SK-N-SH (cell line): ENCODE measurements around the gene ZBTB7A. TPM values are rescaled to one million over a fixed set of nuclear protein-coding genes. Genes with fewer than 3 reads are reported as not detected.

Experiments used
- CTCF ChIA-PET: fragments of 300-600, 350-600 bp; formaldehyde crosslinking; extraction: SDS; loops from one replicate; lab custom pipeline; 2021; lab: Yijun Ruan, JAX
- POLR2A ChIA-PET: fragments of 350-600 bp; sonication (Branson Sonifier 250); formaldehyde crosslinking; extraction: SDS; loops from one replicate; lab custom pipeline; 2020; ENCODE audit warnings: antibody characterized with exemption, inconsistent platforms; lab: Yijun Ruan, JAX
- DNase-seq: peaks from one replicate; pipeline ENCODE4 v3.0.0; 2012
- H2AFZ ChIP-seq: fragments of 200-600 bp; sonication (generic); 2 replicates; pipeline ENCODE4 v1.8.1; 2016; ENCODE audit warnings: antibody characterized with exemption, mild to moderate bottlenecking, low read depth
- H3F3A ChIP-seq: fragments of 200-600 bp; sonication (generic); replicated peaks from 2 replicates; pipeline ENCODE3; 2016; ENCODE audit warnings: antibody characterized with exemption, mild to moderate bottlenecking; ENCODE audit not compliant: insufficient read depth
- H3K27ac ChIP-seq, 2 experiments: fragments of 200-500 bp in 1 of 2; fragments of 200-600 bp in 1 of 2; sonication (Bioruptor generic) in 1 of 2; sonication (generic), shearing (Covaris generic) in 1 of 2; 2 replicates each; pipeline versions ENCODE4 v1.5.1 to v1.6.1; 2014 to 2016; ENCODE audit warnings: low read depth in 2 of 2, inconsistent platforms in 1 of 2, low read length in 1 of 2, mild to moderate bottlenecking in 1 of 2, mixed read lengths in 1 of 2
- H3K27me3 ChIP-seq: fragments of 200-600 bp; sonication (generic), shearing (Covaris generic); 2 replicates; pipeline ENCODE4 v1.6.1; 2016; ENCODE audit warnings: mixed run types; ENCODE audit not compliant: insufficient read depth
- H3K36me3 ChIP-seq, 2 experiments: fragments of 200-500 bp in 1 of 2; fragments of 200-600 bp in 1 of 2; sonication (Bioruptor generic) in 1 of 2; sonication (generic) in 1 of 2; replicated peaks in 1 of 2; 2 replicates each; pipeline versions ENCODE3 to v1.5.1; 2014 to 2016; ENCODE audit warnings: low read length in 1 of 2, mild to moderate bottlenecking in 1 of 2; ENCODE audit not compliant: insufficient read depth in 2 of 2, control insufficient read depth in 1 of 2
- H3K4me1 ChIP-seq, 2 experiments: fragments of 200-500 bp in 1 of 2; fragments of 200-600 bp in 1 of 2; sonication (Bioruptor generic) in 1 of 2; sonication (generic), shearing (Covaris generic) in 1 of 2; 2 replicates each; pipeline versions ENCODE4 v1.5.1 to v1.6.1; 2014 to 2016; ENCODE audit warnings: low read depth in 1 of 2, low read length in 1 of 2, mixed run types in 1 of 2; ENCODE audit not compliant: insufficient read depth in 2 of 2, control insufficient read depth in 1 of 2
- H3K4me2 ChIP-seq: fragments of 200-600 bp; sonication (generic), shearing (Covaris generic); 2 replicates; pipeline ENCODE4 v1.6.1; 2017; ENCODE audit warnings: mixed run types
- H3K4me3 ChIP-seq, 2 experiments: fragments of 200-500 bp in 1 of 2; fragments of 200-600 bp in 1 of 2; sonication (Bioruptor generic) in 1 of 2; sonication (generic), shearing (Covaris generic) in 1 of 2; 2 replicates each; pipeline versions ENCODE4 v1.5.1 to v1.8.1; 2014 to 2016; ENCODE audit warnings: low read depth in 2 of 2, inconsistent platforms in 1 of 2, low read length in 1 of 2, mild to moderate bottlenecking in 1 of 2, mixed read lengths in 1 of 2, moderate library complexity in 1 of 2
- H3K79me2 ChIP-seq: fragments of 200-600 bp; sonication (generic); 2 replicates; pipeline ENCODE4 v1.8.1; 2017; ENCODE audit warnings: mild to moderate bottlenecking; ENCODE audit not compliant: insufficient read depth
- H3K9ac ChIP-seq: fragments of 200-600 bp; sonication (generic); 2 replicates; pipeline ENCODE4 v1.6.1; 2017; ENCODE audit warnings: mixed run types
- H3K9me2 ChIP-seq: fragments of 200-600 bp; sonication (generic); 2 replicates; pipeline ENCODE4 v1.6.1; 2017; ENCODE audit warnings: mixed run types
- H3K9me3 ChIP-seq: fragments of 200-600 bp; sonication (generic); 2 replicates; pipeline ENCODE4 v1.6.1; 2017; ENCODE audit warnings: mixed run types, mild to moderate bottlenecking, moderate library complexity
- H4K20me1 ChIP-seq: fragments of 200-600 bp; sonication (generic); 2 replicates; pipeline ENCODE4 v1.6.1; 2017; ENCODE audit warnings: mild to moderate bottlenecking, mixed run types; ENCODE audit not compliant: insufficient read depth
- ELF1 ChIP-seq: IDR thresholded peaks from 2 replicates; pipeline ENCODE4 v1.4.0; 2012
- FOSL2 ChIP-seq: IDR thresholded peaks from 2 replicates; pipeline ENCODE4 v1.4.0; 2012; ENCODE audit warnings: low read depth, mild to moderate bottlenecking, moderate library complexity, borderline replicate concordance
- FOXJ3 ChIP-seq: sonication (generic); formaldehyde crosslinking; IDR thresholded peaks from 2 replicates; pipeline ENCODE4 v1.5.1; 2020; ENCODE audit warnings: mild to moderate bottlenecking, missing genetic modification reagents
- JUND ChIP-seq: IDR thresholded peaks from 2 replicates; pipeline ENCODE4 v1.4.0; 2012
- MEF2A ChIP-seq: IDR thresholded peaks from 2 replicates; pipeline ENCODE4 v1.4.0; 2012; ENCODE audit warnings: low read depth, borderline replicate concordance
- NFIC ChIP-seq: IDR thresholded peaks from 2 replicates; pipeline ENCODE4 v1.4.0; 2012; ENCODE audit warnings: borderline replicate concordance
- NRF1 ChIP-seq: IDR thresholded peaks from 2 replicates; pipeline ENCODE4 v1.6.1; 2012; ENCODE audit warnings: low read depth, mild to moderate bottlenecking, low read length
- POLR2AphosphoS5 ChIP-seq: IDR thresholded peaks from 2 replicates; pipeline ENCODE4 v1.6.1; 2012; ENCODE audit warnings: low read depth, low read length
- RCOR1 ChIP-seq: fragments of 150-350 bp; IDR thresholded peaks from 2 replicates; pipeline ENCODE4 v1.6.1; 2017; ENCODE audit warnings: antibody characterized with exemption, low read length
- SIN3A ChIP-seq: IDR thresholded peaks from 2 replicates; pipeline ENCODE4 v1.6.1; 2012; ENCODE audit warnings: low read depth, mild to moderate bottlenecking, low read length, moderate library complexity, borderline replicate concordance
- SMC3 ChIP-seq: IDR thresholded peaks from 2 replicates; pipeline ENCODE4 v1.6.1; 2012; ENCODE audit warnings: low read depth, low read length, improper control_type of control experiment
- TAF1 ChIP-seq: IDR thresholded peaks from 2 replicates; pipeline ENCODE4 v1.6.1; 2012; ENCODE audit warnings: low read depth, mild to moderate bottlenecking, low read length, moderate library complexity, borderline replicate concordance
- TCF12 ChIP-seq: IDR thresholded peaks from 2 replicates; pipeline ENCODE4 v1.4.0; 2012
- TEAD4 ChIP-seq: IDR thresholded peaks from 2 replicates; pipeline ENCODE4 v1.4.0; 2012; ENCODE audit warnings: mild to moderate bottlenecking, borderline replicate concordance; ENCODE audit not compliant: insufficient read depth
- YY1 ChIP-seq: IDR thresholded peaks from 2 replicates; pipeline ENCODE4 v1.4.0; 2012; ENCODE audit warnings: low read depth, mild to moderate bottlenecking
- WGBS: methylation state at CpG from one replicate; pipeline ENCODE4 v1.1.6; 2017; ENCODE audit warnings: low lambda C conversion rate; 5-methylcytosine and 5-hydroxymethylcytosine counted together
- polyA plus RNA-seq, 3 experiments: library from polyadenylated mRNA; depleted of rRNA; stranded (reverse); fragments of >200 nt; gene quantifications; 2 replicates each; pipeline ENCODE4 v1.2.3, GENCODE V29; 2012
- TF ChIP-seq, protein P1 (sequence below): IDR thresholded peaks from 2 replicates; pipeline ENCODE4 v1.4.0; 2012; ENCODE audit warnings: low read depth, borderline replicate concordance
- TF ChIP-seq, protein P2 (sequence below): fragments of 150-350 bp; IDR thresholded peaks from 2 replicates; pipeline ENCODE4 v1.6.1; 2017; ENCODE audit warnings: antibody characterized with exemption, low read length, low read depth, borderline replicate concordance
- TF ChIP-seq, protein P3 (sequence below): fragments of 150-350 bp; IDR thresholded peaks from 2 replicates; pipeline ENCODE4 v1.6.1; 2016; ENCODE audit warnings: mild to moderate bottlenecking, low read depth, low read length
- TF ChIP-seq, protein P4 (sequence below): fragments of 200-600 bp; sonication (generic); IDR thresholded peaks from 2 replicates; pipeline ENCODE4 v1.6.1; 2017; ENCODE audit warnings: antibody characterized with exemption, mild to moderate bottlenecking, moderate library complexity
- TF ChIP-seq, protein P5 (sequence below): IDR thresholded peaks from 2 replicates; pipeline ENCODE4 v1.4.0; 2012; ENCODE audit warnings: low read depth
- TF ChIP-seq, protein P6 (sequence below): IDR thresholded peaks from 2 replicates; pipeline ENCODE4 v1.4.0; 2012; ENCODE audit warnings: low read depth, borderline replicate concordance

Gene ZBTB7A
- polyA plus RNA-seq, 1 of the 3 experiments (the other 2 are of a cell fraction): 7.4 TPM

DNA sequence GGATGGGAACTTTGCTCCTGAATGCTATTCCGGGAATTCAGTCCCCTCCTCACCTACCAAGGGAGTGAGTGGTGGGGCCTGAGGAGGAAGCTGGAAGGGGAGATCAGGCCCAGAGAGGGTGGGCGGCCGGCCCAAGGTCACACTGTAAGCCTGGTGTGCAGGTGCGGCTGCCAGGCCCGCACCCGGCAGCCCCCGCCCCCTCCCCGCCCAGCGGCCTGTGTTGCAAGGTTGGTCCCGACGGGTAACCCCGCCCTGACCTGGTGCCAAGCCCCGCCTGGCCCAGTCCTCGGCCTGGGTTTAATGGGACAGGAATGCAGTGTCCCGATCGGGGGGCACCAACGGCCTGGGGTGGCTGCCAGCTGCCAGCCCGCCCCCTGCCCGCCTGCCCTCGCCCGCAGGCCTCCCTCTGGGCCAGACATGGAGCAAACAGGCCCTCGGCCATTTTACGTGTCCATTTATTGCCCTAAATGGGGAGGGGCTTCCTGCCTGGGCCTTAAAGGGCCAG is 5.5 kb downstream of the ZBTB7A start:
- Histone ChIP-seq H3K4me3 (no peak overlapping the region), H4K20me1 (peaks cover 87% of the 10 kb centered on the region), H3K9me3 (no peaks in the 10 kb centered on the region), H3K9me2 (no peaks in the 10 kb centered on the region), H3K4me1 (peaks cover 6 to 10% of the 10 kb centered on the region in 2 experiments; a peak in 2 of 4 replicates), H3K27ac (no peak overlapping the region), H3K27me3 (no peaks in the 10 kb centered on the region), H3K9ac (no peak overlapping the region), H3K4me2 (no peak overlapping the region), H2AFZ (no peak overlapping the region), H3K36me3 (peaks cover 3 to 13% of the 10 kb centered on the region in 2 experiments), H3K79me2 (peaks cover 90% of the 10 kb centered on the region), H3F3A (peaks cover 15% of the 10 kb centered on the region)
- TF ChIP-seq ELF1 (no peak), SMC3 (no peak), SIN3A (no peak), YY1 (no peak), NRF1 (no peak), NFIC (no peak)
- TF ChIP-seq, protein P1, sequence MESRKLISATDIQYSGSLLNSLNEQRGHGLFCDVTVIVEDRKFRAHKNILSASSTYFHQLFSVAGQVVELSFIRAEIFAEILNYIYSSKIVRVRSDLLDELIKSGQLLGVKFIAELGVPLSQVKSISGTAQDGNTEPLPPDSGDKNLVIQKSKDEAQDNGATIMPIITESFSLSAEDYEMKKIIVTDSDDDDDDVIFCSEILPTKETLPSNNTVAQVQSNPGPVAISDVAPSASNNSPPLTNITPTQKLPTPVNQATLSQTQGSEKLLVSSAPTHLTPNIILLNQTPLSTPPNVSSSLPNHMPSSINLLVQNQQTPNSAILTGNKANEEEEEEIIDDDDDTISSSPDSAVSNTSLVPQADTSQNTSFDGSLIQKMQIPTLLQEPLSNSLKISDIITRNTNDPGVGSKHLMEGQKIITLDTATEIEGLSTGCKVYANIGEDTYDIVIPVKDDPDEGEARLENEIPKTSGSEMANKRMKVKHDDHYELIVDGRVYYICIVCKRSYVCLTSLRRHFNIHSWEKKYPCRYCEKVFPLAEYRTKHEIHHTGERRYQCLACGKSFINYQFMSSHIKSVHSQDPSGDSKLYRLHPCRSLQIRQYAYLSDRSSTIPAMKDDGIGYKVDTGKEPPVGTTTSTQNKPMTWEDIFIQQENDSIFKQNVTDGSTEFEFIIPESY: no peak
- TF ChIP-seq, protein P2, sequence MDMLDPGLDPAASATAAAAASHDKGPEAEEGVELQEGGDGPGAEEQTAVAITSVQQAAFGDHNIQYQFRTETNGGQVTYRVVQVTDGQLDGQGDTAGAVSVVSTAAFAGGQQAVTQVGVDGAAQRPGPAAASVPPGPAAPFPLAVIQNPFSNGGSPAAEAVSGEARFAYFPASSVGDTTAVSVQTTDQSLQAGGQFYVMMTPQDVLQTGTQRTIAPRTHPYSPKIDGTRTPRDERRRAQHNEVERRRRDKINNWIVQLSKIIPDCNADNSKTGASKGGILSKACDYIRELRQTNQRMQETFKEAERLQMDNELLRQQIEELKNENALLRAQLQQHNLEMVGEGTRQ: no peak
- 68% methylated on average over 8 of the region's 23 CpGs for WGBS
- ChIA-PET CTCF (no interaction called here), POLR2A (no interaction called here)
- no peak for DNase-seq

DNA sequence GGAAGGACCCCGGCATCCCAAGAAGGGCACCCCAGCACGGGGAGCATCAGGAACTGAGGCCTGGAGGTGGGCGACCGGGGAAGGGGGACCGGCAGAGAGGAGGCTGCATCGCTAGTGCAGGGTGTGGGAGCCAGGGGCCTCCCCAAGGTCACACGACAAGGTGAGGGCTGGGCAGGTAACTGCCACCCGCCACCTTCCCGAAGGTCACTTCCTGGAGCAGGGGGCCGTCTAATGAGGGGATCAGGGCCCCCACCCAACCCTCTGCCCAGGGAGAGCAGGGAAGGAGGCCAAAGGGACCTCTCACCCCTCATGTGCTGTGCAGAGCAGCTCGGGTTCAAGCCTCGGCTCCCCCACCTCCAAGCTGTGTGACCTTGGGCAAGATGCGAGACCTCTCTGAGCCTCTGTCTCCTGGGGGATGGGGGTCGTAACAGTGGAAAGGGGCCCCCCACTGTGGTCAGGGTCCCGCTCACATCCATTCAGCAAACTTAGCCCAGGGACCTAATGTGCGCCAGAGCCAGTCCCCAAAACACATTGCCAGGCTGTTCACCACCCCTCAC is 6.0 kb downstream of the ZBTB7A start:
- H2AFZ ChIP-seq: no peak overlapping the region
- WGBS: 100% methylated on average over 3 of the region's 16 CpGs
- peaks cover 17% of the 10 kb centered on the region for H3F3A ChIP-seq
- ChIA-PET CTCF (no interaction called here), POLR2A (no interaction called here)
- H3K27me3 ChIP-seq: no peaks in the 10 kb centered on the region
- no peaks in the 10 kb centered on the region for H3K9me3 ChIP-seq
- H4K20me1 ChIP-seq: peaks cover 93% of the 10 kb centered on the region
- H3K27ac ChIP-seq: no peak overlapping the region
- DNase-seq: no peak
- H3K36me3 ChIP-seq: peaks cover 3 to 13% of the 10 kb centered on the region in 2 experiments
- no peak overlapping the region for H3K9ac ChIP-seq
- no peak overlapping the region for H3K4me2 ChIP-seq
- H3K4me3 ChIP-seq: no peak overlapping the region
- peaks cover 6 to 10% of the 10 kb centered on the region in 2 experiments; a peak in 2 of 4 replicates for H3K4me1 ChIP-seq
- peaks cover 94% of the 10 kb centered on the region for H3K79me2 ChIP-seq
- H3K9me2 ChIP-seq: no peaks in the 10 kb centered on the region
- TF ChIP-seq TEAD4 (no peak), ELF1 (no peak), JUND (no peak), FOSL2 (no peak), POLR2AphosphoS5 (no peak), RCOR1 (no peak), MEF2A (no peak), FOXJ3 (CRISPR knock-in tag) (no peak), TCF12 (no peak), TAF1 (no peak)
- TF ChIP-seq, protein P3, sequence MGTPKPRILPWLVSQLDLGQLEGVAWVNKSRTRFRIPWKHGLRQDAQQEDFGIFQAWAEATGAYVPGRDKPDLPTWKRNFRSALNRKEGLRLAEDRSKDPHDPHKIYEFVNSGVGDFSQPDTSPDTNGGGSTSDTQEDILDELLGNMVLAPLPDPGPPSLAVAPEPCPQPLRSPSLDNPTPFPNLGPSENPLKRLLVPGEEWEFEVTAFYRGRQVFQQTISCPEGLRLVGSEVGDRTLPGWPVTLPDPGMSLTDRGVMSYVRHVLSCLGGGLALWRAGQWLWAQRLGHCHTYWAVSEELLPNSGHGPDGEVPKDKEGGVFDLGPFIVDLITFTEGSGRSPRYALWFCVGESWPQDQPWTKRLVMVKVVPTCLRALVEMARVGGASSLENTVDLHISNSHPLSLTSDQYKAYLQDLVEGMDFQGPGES: no peak
- TF ChIP-seq, protein P4, sequence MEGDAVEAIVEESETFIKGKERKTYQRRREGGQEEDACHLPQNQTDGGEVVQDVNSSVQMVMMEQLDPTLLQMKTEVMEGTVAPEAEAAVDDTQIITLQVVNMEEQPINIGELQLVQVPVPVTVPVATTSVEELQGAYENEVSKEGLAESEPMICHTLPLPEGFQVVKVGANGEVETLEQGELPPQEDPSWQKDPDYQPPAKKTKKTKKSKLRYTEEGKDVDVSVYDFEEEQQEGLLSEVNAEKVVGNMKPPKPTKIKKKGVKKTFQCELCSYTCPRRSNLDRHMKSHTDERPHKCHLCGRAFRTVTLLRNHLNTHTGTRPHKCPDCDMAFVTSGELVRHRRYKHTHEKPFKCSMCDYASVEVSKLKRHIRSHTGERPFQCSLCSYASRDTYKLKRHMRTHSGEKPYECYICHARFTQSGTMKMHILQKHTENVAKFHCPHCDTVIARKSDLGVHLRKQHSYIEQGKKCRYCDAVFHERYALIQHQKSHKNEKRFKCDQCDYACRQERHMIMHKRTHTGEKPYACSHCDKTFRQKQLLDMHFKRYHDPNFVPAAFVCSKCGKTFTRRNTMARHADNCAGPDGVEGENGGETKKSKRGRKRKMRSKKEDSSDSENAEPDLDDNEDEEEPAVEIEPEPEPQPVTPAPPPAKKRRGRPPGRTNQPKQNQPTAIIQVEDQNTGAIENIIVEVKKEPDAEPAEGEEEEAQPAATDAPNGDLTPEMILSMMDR: no peak
- TF ChIP-seq, protein P5, sequence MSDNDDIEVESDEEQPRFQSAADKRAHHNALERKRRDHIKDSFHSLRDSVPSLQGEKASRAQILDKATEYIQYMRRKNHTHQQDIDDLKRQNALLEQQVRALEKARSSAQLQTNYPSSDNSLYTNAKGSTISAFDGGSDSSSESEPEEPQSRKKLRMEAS: no peak
- TF ChIP-seq, protein P6, sequence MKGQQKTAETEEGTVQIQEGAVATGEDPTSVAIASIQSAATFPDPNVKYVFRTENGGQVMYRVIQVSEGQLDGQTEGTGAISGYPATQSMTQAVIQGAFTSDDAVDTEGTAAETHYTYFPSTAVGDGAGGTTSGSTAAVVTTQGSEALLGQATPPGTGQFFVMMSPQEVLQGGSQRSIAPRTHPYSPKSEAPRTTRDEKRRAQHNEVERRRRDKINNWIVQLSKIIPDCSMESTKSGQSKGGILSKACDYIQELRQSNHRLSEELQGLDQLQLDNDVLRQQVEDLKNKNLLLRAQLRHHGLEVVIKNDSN: no peak
